HepG2 (cell line): Measurements from ENCODE around the gene MB21D2. TPM values are rescaled to one million over a fixed set of nuclear protein-coding genes. Genes with fewer than 3 reads are reported as not detected.

ENCODE experiments used
- ARID4A ChIP-seq: sonication (generic); formaldehyde crosslinking; IDR thresholded peaks from 2 replicates; pipeline ENCODE4 v1.5.0; 2020; ENCODE audit warnings: mild to moderate bottlenecking, missing genetic modification reagents, borderline replicate concordance
- GZF1 ChIP-seq: sonication (generic); formaldehyde crosslinking; IDR thresholded peaks from 2 replicates; pipeline ENCODE4 v1.5.1; 2020; ENCODE audit warnings: mild to moderate bottlenecking, missing genetic modification reagents
- ZC3H13 ChIP-seq: sonication (generic); formaldehyde crosslinking; IDR thresholded peaks from 2 replicates; pipeline ENCODE4 v1.8.1; 2023; ENCODE audit warnings: mild to moderate bottlenecking, missing genetic modification reagents, moderate library complexity
- ZNF280D ChIP-seq: sonication (generic); formaldehyde crosslinking; IDR thresholded peaks from 2 replicates; pipeline ENCODE4 v1.5.1; 2020; ENCODE audit warnings: mild to moderate bottlenecking, missing genetic modification reagents
- polyA plus RNA-seq, 8 experiments: library from polyadenylated mRNA; depleted of rRNA in 3 of 8; stranded (reverse) in 7 of 8; unstranded in 1 of 8; fragments of >200 nt; fragmentation: Illumina TruSeq in 4 of 8; extraction: Trizol in 4 of 8; gene quantifications; 2 replicates each; pipeline versions ENCODE4 v1.2.1 to v1.2.3, GENCODE V29; 2011 to 2016; ENCODE audit warnings: low read depth in 4 of 8, missing spikeins in 1 of 8, mixed read lengths in 1 of 8; ENCODE audit not compliant: insufficient read depth in 1 of 8
- total RNA-seq, 5 experiments: library from RNA; depleted of rRNA; stranded (reverse); fragments of >200 nt; fragmentation: Illumina TruSeq; extraction: Trizol; gene quantifications; 2 replicates each; pipeline ENCODE4 v1.2.3, GENCODE V29; 2016; ENCODE audit warnings: low read depth in 1 of 5

Gene MB21D2
- total and polyA plus RNA-seq, 2 of the 13 experiments (the other 11 are each of a cell fraction or from before 2014, with no cell fraction given): 0.90 to 1.6 TPM

- TF ChIP-seq ZNF280D (CRISPR knock-in tag) (no peak), ZC3H13 (no peak), ARID4A (CRISPR knock-in tag) (no peak), GZF1 (CRISPR knock-in tag) (no peak)
Measured at GRCh38 chr3:192890347-192891335, 27.0 kb downstream of the MB21D2 start (continued).
